ENCODE measurements around the gene CENPL.

DNA sequence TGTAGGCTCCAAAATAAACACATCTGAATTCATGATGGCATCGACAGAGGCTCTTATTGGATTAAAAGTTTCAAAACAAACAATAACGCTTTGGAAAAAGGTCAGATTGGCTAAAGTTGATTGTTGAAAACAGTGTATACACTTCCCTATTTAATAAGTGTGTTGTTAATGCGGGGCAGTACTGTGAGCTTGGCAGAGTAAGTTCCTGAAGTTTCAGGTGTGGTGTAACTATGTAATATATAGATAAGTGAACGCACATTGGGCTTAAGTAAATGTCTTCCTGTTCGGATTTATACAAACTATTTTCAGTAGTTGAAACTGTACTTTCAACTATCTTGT is 44.3 kb upstream of the CENPL start:
- TF ChIP-seq POLR2A (IDR thresholded peaks at IDR 0.05): no peak
- TF ChIP-seq, protein P1, sequence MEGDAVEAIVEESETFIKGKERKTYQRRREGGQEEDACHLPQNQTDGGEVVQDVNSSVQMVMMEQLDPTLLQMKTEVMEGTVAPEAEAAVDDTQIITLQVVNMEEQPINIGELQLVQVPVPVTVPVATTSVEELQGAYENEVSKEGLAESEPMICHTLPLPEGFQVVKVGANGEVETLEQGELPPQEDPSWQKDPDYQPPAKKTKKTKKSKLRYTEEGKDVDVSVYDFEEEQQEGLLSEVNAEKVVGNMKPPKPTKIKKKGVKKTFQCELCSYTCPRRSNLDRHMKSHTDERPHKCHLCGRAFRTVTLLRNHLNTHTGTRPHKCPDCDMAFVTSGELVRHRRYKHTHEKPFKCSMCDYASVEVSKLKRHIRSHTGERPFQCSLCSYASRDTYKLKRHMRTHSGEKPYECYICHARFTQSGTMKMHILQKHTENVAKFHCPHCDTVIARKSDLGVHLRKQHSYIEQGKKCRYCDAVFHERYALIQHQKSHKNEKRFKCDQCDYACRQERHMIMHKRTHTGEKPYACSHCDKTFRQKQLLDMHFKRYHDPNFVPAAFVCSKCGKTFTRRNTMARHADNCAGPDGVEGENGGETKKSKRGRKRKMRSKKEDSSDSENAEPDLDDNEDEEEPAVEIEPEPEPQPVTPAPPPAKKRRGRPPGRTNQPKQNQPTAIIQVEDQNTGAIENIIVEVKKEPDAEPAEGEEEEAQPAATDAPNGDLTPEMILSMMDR (IDR thresholded peaks at IDR 0.05): no peak
- no peak for TF ChIP-seq POLR2AphosphoS5 (IDR thresholded peaks at IDR 0.05; ENCODE audit: insufficient read depth in 1 of 2, low read depth in 1 of 2)

Measured in vagina (tissue), 2 donors.